ENCODE results near the gene MAGI2.

Gene MAGI2

DNA sequence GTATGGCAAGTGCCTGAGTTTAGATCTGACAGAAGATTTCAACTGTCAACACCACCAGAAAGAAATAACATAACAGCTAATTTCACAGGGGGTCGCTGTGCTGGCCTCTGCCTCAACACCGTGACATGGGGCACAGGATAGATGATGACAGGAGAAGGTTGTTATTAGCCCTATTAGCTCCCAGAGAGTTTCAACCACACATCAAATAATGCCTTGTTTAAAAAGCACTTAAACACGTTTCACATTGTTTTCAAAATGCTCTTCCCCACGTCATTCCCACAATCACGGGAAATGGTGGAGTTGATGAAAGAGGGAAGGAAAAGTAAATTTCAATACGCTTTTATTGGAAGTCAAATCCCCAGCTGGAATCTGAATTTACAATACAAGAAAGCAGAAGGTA is 184.7 kb downstream of the MAGI2 start:
- Histone ChIP-seq H3K4me3 (ENCODE audit: low read length) (no peak overlapping the region), H3K9me3 (ENCODE audit: control insufficient read depth, insufficient read depth, low read length) (no peaks in the 10 kb centered on the region), H4K20me1 (ENCODE audit: control insufficient read depth, insufficient read depth, low read depth, low read length) (no peaks in the 10 kb centered on the region), H3K79me2 (ENCODE audit: control insufficient read depth, low read length) (no peaks in the 10 kb centered on the region), H3K27ac (ENCODE audit: low read depth, low read length) (no peak overlapping the region), H3K4me1 (ENCODE audit: control insufficient read depth, low read length) (no peaks in the 10 kb centered on the region), H3K4me2 (ENCODE audit: low read length) (no peak overlapping the region), H3K36me3 (ENCODE audit: control insufficient read depth, low read length) (no peaks in the 10 kb centered on the region), H3K9me2 (replicated peaks; ENCODE audit: control insufficient read depth, low read length) (no peaks in the 10 kb centered on the region), H3K27me3 (ENCODE audit: control insufficient read depth, low read length) (no peaks in the 10 kb centered on the region), H3F3A (ENCODE audit: control insufficient read depth, insufficient read depth) (no peaks in the 10 kb centered on the region)
- TF ChIP-seq EZH2phosphoT487 (IDR thresholded peaks at IDR 0.05; ENCODE audit: borderline replicate concordance, low read length): no peak
- TF ChIP-seq, protein P1, sequence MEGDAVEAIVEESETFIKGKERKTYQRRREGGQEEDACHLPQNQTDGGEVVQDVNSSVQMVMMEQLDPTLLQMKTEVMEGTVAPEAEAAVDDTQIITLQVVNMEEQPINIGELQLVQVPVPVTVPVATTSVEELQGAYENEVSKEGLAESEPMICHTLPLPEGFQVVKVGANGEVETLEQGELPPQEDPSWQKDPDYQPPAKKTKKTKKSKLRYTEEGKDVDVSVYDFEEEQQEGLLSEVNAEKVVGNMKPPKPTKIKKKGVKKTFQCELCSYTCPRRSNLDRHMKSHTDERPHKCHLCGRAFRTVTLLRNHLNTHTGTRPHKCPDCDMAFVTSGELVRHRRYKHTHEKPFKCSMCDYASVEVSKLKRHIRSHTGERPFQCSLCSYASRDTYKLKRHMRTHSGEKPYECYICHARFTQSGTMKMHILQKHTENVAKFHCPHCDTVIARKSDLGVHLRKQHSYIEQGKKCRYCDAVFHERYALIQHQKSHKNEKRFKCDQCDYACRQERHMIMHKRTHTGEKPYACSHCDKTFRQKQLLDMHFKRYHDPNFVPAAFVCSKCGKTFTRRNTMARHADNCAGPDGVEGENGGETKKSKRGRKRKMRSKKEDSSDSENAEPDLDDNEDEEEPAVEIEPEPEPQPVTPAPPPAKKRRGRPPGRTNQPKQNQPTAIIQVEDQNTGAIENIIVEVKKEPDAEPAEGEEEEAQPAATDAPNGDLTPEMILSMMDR (IDR thresholded peaks at IDR 0.05; ENCODE audit: low read depth, low read length, poor library complexity, severe bottlenecking): no peak

DNA sequence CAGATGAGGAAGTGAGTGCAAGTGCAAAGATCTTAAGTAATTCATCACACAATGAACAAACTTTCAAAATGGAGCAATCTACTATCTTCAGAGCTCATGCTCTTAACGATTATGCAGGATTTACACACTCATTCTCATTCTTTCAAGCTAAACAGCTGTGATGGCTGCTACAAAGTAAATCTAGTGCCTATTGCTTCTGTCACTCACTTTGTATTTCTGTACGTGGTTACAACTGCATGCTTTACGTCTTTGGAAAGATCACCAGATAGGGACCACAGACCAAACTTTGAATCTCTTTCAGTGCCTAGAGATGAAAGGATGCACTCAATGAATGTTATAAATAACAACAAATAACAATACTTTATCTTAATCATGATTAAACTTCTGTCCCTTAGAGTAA is 194.6 kb downstream of the MAGI2 start:
- Histone ChIP-seq H3K36me3 (ENCODE audit: control insufficient read depth, low read length) (no peaks in the 10 kb centered on the region), H4K20me1 (ENCODE audit: control insufficient read depth, insufficient read depth, low read depth, low read length) (no peaks in the 10 kb centered on the region), H3K27ac (ENCODE audit: low read depth, low read length) (no peak overlapping the region), H3K4me1 (ENCODE audit: control insufficient read depth, low read length) (no peaks in the 10 kb centered on the region), H3K27me3 (ENCODE audit: control insufficient read depth, low read length) (no peaks in the 10 kb centered on the region), H3K9me3 (ENCODE audit: control insufficient read depth, insufficient read depth, low read length) (no peaks in the 10 kb centered on the region), H3K9me2 (replicated peaks; ENCODE audit: control insufficient read depth, low read length) (no peaks in the 10 kb centered on the region), H3K4me2 (ENCODE audit: low read length) (no peak overlapping the region), H3K79me2 (ENCODE audit: control insufficient read depth, low read length) (no peaks in the 10 kb centered on the region), H3F3A (ENCODE audit: control insufficient read depth, insufficient read depth) (no peaks in the 10 kb centered on the region), H3K4me3 (ENCODE audit: low read length) (no peak overlapping the region)
- no peak for TF ChIP-seq EZH2phosphoT487 (IDR thresholded peaks at IDR 0.05; ENCODE audit: borderline replicate concordance, low read length)
- TF ChIP-seq, protein P1 (IDR thresholded peaks at IDR 0.05; ENCODE audit: low read depth, low read length, poor library complexity, severe bottlenecking): no peak

DNA sequence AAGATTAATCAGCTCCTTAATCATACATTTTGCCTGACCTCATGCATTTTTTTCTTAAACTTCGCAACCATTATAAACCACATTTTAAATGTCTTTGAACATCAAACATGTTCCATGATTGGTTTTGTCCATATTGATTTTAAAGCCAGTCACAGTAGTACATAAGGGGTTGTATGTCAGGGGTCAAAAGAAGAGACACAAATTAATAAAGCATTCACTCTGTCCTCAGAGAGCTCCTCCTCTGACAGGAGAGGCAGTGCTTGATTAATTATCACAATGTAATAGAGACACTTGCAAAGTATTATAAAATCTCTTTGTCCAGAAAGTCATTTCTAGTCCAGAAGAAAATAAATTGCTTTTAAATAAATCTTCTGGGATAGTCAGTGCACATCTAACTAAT is 195.5 kb downstream of the MAGI2 start:
- Histone ChIP-seq H3K27me3 (ENCODE audit: control insufficient read depth, low read length) (no peaks in the 10 kb centered on the region), H3K79me2 (ENCODE audit: control insufficient read depth, low read length) (no peaks in the 10 kb centered on the region), H3K9me3 (ENCODE audit: control insufficient read depth, insufficient read depth, low read length) (no peaks in the 10 kb centered on the region), H4K20me1 (ENCODE audit: control insufficient read depth, insufficient read depth, low read depth, low read length) (no peaks in the 10 kb centered on the region), H3K4me3 (ENCODE audit: low read length) (no peak overlapping the region), H3K9me2 (replicated peaks; ENCODE audit: control insufficient read depth, low read length) (no peaks in the 10 kb centered on the region), H3K4me1 (ENCODE audit: control insufficient read depth, low read length) (no peaks in the 10 kb centered on the region), H3F3A (ENCODE audit: control insufficient read depth, insufficient read depth) (no peaks in the 10 kb centered on the region), H3K4me2 (ENCODE audit: low read length) (no peak overlapping the region), H3K36me3 (ENCODE audit: control insufficient read depth, low read length) (no peaks in the 10 kb centered on the region), H3K27ac (ENCODE audit: low read depth, low read length) (no peak overlapping the region)
- TF ChIP-seq, protein P1 (IDR thresholded peaks at IDR 0.05; ENCODE audit: low read depth, low read length, poor library complexity, severe bottlenecking): no peak
- TF ChIP-seq EZH2phosphoT487 (IDR thresholded peaks at IDR 0.05; ENCODE audit: borderline replicate concordance, low read length): no peak
